Stimulated activated CD8-positive, alpha-beta memory T cell treated with anti-CD3 and anti-CD28 coated beads, Interleukin-15, amount 100 ng/mL, for 4 hours (primary cell): ENCODE measurements around the gene KRTAP10-12.
"Not testable (repeated sequence)": the region's sequence is repeated elsewhere in the genome, so short reads cannot be mapped to it uniquely, and the experiment has no call there.

ENCODE experiments used
- DNase-seq, 2 donors: peaks; one replicate each; pipeline ENCODE4 v3.0.0-alpha.2; 2020; ENCODE audit warnings: low read depth in 2 of 2

The KRTAP10-12 gene

GRCh38 chr21:44670642-44671432, 26.1 kb upstream of the KRTAP10-12 start:
- DNase-seq: no peak

GRCh38 chr21:44671911-44672310, 25.1 kb upstream of the KRTAP10-12 start:
- DNase-seq: no peak

DNA sequence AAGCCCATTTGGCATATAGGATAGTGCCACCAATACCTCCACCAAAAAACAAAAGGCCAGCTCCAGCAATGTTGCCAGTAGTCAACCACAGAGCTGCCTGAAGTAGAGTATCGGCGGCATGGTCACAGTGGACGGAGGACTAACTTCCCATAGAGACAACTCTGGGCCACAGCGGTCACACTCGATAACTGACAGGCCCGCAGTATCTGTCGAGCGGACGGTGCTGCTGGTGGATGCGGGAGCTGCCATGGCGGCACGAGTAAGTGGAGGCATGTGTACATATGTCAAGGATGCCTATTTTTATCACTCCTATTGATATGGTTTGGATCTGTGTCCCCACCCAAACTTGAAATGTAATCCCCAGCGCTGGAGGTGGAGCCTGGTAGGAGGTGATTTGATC, 19.1 kb upstream of the KRTAP10-12 start:
- DNase-seq: no peak

DNA sequence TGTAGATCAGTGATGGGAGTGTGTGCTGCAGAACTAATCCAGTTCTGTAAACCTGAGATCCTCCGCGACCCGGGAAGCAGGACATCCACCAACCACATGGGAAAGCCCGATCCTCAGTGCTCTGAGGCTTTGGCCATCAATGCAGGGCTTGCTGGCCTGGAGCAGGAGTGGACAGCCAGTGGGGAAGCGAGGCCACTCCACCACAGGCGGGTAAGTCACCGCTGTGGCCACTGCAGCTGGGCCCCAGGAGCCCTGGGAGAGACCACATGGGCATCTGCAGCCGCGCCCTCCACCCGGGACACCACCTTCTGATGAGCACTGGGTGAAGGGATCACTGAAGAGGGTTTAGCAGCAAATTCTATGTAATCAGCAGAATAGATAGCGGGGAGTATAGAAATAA, 15.8 kb upstream of the KRTAP10-12 start:
- no peak for DNase-seq

DNA sequence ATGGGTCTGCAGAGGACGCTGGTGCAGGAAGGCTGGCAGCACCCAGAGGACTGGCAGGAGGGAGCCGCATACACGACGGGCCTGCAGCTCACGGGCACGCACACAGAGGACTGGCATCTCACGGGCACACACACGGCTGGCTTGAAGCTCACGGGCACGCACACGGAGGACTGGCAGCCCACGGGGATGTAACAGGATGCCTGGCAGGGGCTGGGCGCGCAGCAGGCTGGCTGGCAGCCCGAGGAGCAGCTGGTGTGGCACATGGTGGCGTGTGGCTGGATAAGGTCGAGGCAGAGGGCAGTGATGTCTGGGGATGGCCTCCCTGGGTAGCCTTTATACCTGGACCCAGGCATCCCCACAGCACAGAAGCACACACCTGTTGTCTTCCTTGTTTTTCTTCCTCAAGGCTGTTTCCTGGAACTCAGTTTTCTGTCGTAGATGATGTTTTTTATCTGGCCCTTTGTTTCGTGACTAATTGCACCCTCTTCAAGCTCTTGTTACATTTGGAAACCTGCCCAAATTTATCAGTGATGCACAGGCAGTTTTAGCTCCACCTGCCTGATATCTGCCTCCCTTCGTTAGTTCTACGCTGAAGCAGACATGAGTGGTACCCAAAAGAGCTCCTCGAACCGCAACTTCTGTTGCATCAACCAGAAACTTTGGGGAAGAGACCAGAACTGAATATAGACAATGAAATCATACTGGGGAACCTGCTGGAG, 15.0 kb upstream of the KRTAP10-12 start, which contains the start of gene KRTAP12-1:
Gene KRTAP12-1, minus strand, starts transcription at position 303 of the 719 bp plus-strand sequence. Its CDS starts 40 bp downstream, at position 263.
- no peak for DNase-seq

DNA sequence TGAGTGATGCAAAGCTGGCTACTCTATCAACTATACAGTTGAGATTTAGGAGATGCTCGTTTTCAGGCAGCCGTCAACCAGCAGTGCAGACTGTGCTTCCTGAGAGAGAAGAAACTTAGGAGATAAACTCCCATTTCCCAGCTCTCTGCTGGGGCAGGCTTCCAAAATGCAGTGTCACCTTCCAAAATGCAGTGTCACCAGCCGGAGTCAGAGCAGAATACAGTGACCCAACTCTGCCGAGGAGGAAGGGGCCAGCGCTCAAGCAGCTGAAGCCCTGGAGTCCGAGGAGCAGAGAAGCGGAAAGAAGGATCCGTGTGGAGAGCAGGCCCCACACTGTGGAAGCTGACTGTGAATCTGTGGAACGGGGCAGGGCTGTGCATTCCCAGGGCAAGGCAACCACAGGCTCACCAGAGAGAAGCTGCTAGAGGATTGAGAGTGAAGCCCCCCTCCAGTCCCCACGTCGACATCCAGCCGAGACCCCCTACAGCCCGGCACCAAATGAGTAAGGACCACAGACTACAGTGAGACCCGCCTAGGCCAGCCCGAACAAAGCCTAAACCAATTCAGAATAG, 14.3 kb upstream of the KRTAP10-12 start:
- no peak for DNase-seq

GRCh38 chr21:44684077-44684476, 12.9 kb upstream of the KRTAP10-12 start:
- no peak for DNase-seq

DNA sequence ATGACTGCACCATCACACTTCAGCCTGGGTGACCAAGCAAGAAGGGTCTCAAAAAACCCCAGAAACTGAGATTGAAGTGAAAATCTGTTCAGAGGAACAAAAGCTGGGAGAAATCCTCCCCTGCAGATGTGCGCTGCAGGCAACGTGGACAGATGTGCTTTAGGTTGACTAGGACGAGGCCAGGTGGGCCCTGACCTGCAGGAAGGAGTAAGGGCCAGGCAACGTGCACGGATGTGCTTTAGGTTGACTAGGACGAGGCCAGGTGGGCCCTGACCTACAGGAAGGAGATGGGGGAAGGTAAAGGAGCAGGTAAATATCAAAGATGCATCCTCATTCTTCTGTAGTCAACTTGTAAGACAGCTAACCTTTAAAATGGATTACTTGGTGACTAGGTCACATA, 12.5 kb upstream of the KRTAP10-12 start:
- no peak for DNase-seq

DNA sequence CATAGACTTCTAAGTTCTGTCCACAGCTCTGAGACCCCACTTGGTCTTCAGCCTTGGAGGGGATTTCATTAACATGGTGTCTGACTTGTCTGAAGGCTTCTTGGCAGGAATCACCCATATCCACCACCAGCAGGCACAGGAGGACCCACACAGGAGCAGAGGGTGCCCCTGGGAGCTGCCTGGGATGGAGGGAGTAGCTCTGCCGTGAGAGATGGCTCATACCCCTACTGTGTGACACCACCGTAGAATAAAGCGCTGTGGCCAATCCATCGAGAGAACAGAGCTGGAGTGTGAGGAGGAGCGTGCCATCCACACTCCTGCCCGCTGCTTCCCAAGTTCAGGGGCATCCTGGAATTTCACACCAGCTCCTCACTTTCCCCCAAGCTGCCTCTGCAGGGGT, 11.9 kb upstream of the KRTAP10-12 start:
- not testable (repeated sequence) for DNase-seq

GRCh38 chr21:44686000-44686781, 10.8 kb upstream of the KRTAP10-12 start:
- DNase-seq: no peak

DNA sequence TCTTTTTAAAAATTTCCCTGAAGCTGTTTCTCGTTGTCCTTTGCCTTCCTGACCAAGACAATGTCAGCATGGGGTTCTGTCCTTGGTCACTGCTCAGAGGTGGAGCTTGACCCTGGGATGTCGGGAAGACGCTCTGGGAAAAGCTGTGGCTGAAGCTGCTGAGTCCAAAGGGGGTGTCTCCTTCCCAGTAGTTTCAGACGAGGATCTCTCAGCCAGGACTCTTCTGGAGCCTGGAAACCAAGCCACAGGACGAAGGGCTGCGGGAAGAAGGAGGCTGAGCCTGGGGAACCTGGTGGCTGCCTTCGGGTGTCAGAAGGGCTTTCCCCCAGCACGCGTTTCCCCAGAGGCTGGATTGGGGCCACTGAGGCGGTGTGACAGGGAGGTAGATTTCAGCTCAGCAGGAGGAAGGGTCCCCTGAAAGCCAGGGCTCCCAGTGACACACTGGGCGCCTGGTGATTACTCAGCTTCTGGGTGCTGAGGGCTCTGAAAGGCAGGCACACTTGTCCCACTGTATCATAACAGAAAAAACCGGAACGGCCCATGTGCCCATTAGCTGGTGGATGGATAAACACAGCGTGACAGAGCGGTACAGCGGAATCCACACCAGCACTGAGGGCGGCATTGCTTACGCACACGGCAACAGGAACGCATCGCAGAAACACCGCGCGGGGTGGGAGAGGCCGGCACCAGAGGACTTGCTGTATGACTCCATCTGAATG, 10.0 kb upstream of the KRTAP10-12 start:
- DNase-seq: no peak

DNA sequence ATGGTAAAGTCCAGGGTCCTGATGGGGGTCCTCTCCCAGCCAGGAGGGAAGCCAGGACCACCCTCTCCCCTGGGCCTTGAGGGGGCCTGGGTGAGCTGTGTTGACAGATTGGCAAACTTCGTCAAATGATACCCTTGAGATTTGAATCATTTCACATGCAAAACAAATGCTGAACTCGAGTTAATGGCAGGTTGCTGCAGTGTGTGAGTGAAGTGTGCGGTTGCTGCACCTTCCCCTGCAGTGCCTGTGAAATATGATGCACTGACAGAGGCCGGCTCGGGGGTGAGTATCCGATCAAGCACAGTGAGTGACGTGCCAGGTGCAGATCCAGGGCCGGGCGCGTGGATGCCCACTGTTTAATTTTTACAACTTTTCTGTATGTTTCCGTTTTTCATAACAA, 9.3 kb upstream of the KRTAP10-12 start:
- no peak for DNase-seq

- DNase-seq: not testable (repeated sequence)
Observed at GRCh38 chr21:44689740-44690139, 7.2 kb upstream of the KRTAP10-12 start.

GRCh38 chr21:44691686-44692085, 5.3 kb upstream of the KRTAP10-12 start:
- DNase-seq: no peak

GRCh38 chr21:44692798-44693512, 4.0 kb upstream of the KRTAP10-12 start:
- no peak for DNase-seq

GRCh38 chr21:44694776-44695175, 2.2 kb upstream of the KRTAP10-12 start:
- DNase-seq: no peak

DNA sequence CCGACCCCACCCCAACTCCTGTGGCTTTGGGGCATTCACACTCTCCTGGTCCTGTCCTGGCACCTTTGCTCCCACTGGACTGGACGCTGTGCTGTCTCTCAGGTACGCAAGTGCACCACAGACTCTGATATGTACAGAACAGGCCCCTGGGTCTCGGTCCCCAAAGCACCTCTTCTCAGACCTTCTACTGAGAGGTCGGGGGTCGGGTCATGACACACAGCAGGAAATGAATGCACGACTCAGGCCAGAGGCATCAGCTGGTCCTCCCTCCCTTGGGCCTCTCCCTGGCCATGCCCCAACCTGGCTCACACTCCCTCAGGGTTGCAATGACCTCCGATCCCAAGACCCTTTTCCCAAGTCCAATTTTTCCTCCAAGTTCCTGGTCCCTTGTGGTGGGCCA, 1.8 kb upstream of the KRTAP10-12 start:
- DNase-seq: no peak

DNA sequence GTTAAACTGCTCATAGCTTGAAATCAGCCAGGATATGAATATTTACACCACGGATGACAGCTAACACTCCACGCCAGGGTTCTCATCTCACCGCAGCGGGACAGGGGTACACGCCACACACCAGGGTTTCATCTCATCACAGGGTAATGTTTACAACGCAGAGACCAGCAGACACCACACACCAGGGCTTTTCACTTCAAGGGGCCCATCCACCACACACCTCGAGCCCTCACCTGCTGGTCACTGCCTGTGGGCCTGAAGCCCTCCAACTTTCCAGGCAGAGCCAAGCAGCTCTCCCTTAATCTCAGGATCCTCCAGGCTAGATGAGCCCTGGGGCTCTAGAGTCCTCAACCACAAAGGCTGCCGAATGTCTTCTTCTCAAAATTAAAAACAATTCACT, 1.3 kb upstream of the KRTAP10-12 start:
- DNase-seq: no peak

GRCh38 chr21:44696572-44696971, 400 bp upstream of the KRTAP10-12 start:
- no peak for DNase-seq
